SK-N-SH (cell line): ENCODE results near the gene TTC7B. TPM values are rescaled to one million over a fixed set of nuclear protein-coding genes. Genes with fewer than 3 reads are reported as not detected.

Experiments
- CTCF ChIA-PET: fragments of 300-600, 350-600 bp; formaldehyde crosslinking; extraction: SDS; loops from one replicate; lab custom pipeline; 2021; lab: Yijun Ruan, JAX
- POLR2A ChIA-PET: fragments of 350-600 bp; sonication (Branson Sonifier 250); formaldehyde crosslinking; extraction: SDS; loops from one replicate; lab custom pipeline; 2020; ENCODE audit warnings: antibody characterized with exemption, inconsistent platforms; lab: Yijun Ruan, JAX
- DNase-seq: peaks from one replicate; pipeline ENCODE4 v3.0.0; 2012
- H2AFZ ChIP-seq: fragments of 200-600 bp; sonication (generic); 2 replicates; pipeline ENCODE4 v1.8.1; 2016; ENCODE audit warnings: antibody characterized with exemption, mild to moderate bottlenecking, low read depth
- H3F3A ChIP-seq: fragments of 200-600 bp; sonication (generic); replicated peaks from 2 replicates; pipeline ENCODE3; 2016; ENCODE audit warnings: antibody characterized with exemption, mild to moderate bottlenecking; ENCODE audit not compliant: insufficient read depth
- H3K27ac ChIP-seq, 2 experiments: fragments of 200-500 bp in 1 of 2; fragments of 200-600 bp in 1 of 2; sonication (Bioruptor generic) in 1 of 2; sonication (generic), shearing (Covaris generic) in 1 of 2; 2 replicates each; pipeline versions ENCODE4 v1.5.1 to v1.6.1; 2014 to 2016; ENCODE audit warnings: low read depth in 2 of 2, inconsistent platforms in 1 of 2, low read length in 1 of 2, mild to moderate bottlenecking in 1 of 2, mixed read lengths in 1 of 2
- H3K27me3 ChIP-seq: fragments of 200-600 bp; sonication (generic), shearing (Covaris generic); 2 replicates; pipeline ENCODE4 v1.6.1; 2016; ENCODE audit warnings: mixed run types; ENCODE audit not compliant: insufficient read depth
- H3K36me3 ChIP-seq, 2 experiments: fragments of 200-500 bp in 1 of 2; fragments of 200-600 bp in 1 of 2; sonication (Bioruptor generic) in 1 of 2; sonication (generic) in 1 of 2; replicated peaks in 1 of 2; 2 replicates each; pipeline versions ENCODE3 to v1.5.1; 2014 to 2016; ENCODE audit warnings: low read length in 1 of 2, mild to moderate bottlenecking in 1 of 2; ENCODE audit not compliant: insufficient read depth in 2 of 2, control insufficient read depth in 1 of 2
- H3K4me1 ChIP-seq, 2 experiments: fragments of 200-500 bp in 1 of 2; fragments of 200-600 bp in 1 of 2; sonication (Bioruptor generic) in 1 of 2; sonication (generic), shearing (Covaris generic) in 1 of 2; 2 replicates each; pipeline versions ENCODE4 v1.5.1 to v1.6.1; 2014 to 2016; ENCODE audit warnings: low read depth in 1 of 2, low read length in 1 of 2, mixed run types in 1 of 2; ENCODE audit not compliant: insufficient read depth in 2 of 2, control insufficient read depth in 1 of 2
- H3K4me2 ChIP-seq: fragments of 200-600 bp; sonication (generic), shearing (Covaris generic); 2 replicates; pipeline ENCODE4 v1.6.1; 2017; ENCODE audit warnings: mixed run types
- H3K4me3 ChIP-seq, 2 experiments: fragments of 200-500 bp in 1 of 2; fragments of 200-600 bp in 1 of 2; sonication (Bioruptor generic) in 1 of 2; sonication (generic), shearing (Covaris generic) in 1 of 2; 2 replicates each; pipeline versions ENCODE4 v1.5.1 to v1.8.1; 2014 to 2016; ENCODE audit warnings: low read depth in 2 of 2, inconsistent platforms in 1 of 2, low read length in 1 of 2, mild to moderate bottlenecking in 1 of 2, mixed read lengths in 1 of 2, moderate library complexity in 1 of 2
- H3K79me2 ChIP-seq: fragments of 200-600 bp; sonication (generic); 2 replicates; pipeline ENCODE4 v1.8.1; 2017; ENCODE audit warnings: mild to moderate bottlenecking; ENCODE audit not compliant: insufficient read depth
- H3K9ac ChIP-seq: fragments of 200-600 bp; sonication (generic); 2 replicates; pipeline ENCODE4 v1.6.1; 2017; ENCODE audit warnings: mixed run types
- H3K9me2 ChIP-seq: fragments of 200-600 bp; sonication (generic); 2 replicates; pipeline ENCODE4 v1.6.1; 2017; ENCODE audit warnings: mixed run types
- H3K9me3 ChIP-seq: fragments of 200-600 bp; sonication (generic); 2 replicates; pipeline ENCODE4 v1.6.1; 2017; ENCODE audit warnings: mixed run types, mild to moderate bottlenecking, moderate library complexity
- H4K20me1 ChIP-seq: fragments of 200-600 bp; sonication (generic); 2 replicates; pipeline ENCODE4 v1.6.1; 2017; ENCODE audit warnings: mild to moderate bottlenecking, mixed run types; ENCODE audit not compliant: insufficient read depth
- ELF1 ChIP-seq: IDR thresholded peaks from 2 replicates; pipeline ENCODE4 v1.4.0; 2012
- FOSL2 ChIP-seq: IDR thresholded peaks from 2 replicates; pipeline ENCODE4 v1.4.0; 2012; ENCODE audit warnings: low read depth, mild to moderate bottlenecking, moderate library complexity, borderline replicate concordance
- FOXJ3 ChIP-seq: sonication (generic); formaldehyde crosslinking; IDR thresholded peaks from 2 replicates; pipeline ENCODE4 v1.5.1; 2020; ENCODE audit warnings: mild to moderate bottlenecking, missing genetic modification reagents
- FOXM1 ChIP-seq: IDR thresholded peaks from 2 replicates; pipeline ENCODE4 v1.4.0; 2012; ENCODE audit warnings: low read depth, mild to moderate bottlenecking
- GABPA ChIP-seq: IDR thresholded peaks from 2 replicates; pipeline ENCODE4 v1.4.0; 2012; ENCODE audit warnings: low read depth, mild to moderate bottlenecking
- GATA2 ChIP-seq: sonication (generic); formaldehyde crosslinking; IDR thresholded peaks from 2 replicates; pipeline ENCODE4 v1.5.0; 2020; ENCODE audit warnings: mild to moderate bottlenecking, missing genetic modification reagents
- JUND ChIP-seq: IDR thresholded peaks from 2 replicates; pipeline ENCODE4 v1.4.0; 2012
- MEF2A ChIP-seq: IDR thresholded peaks from 2 replicates; pipeline ENCODE4 v1.4.0; 2012; ENCODE audit warnings: low read depth, borderline replicate concordance
- MXI1 ChIP-seq: IDR thresholded peaks from 2 replicates; pipeline ENCODE4 v1.6.1; 2012; ENCODE audit warnings: mild to moderate bottlenecking, low read depth, low read length, improper control_type of control experiment
- NFIC ChIP-seq: IDR thresholded peaks from 2 replicates; pipeline ENCODE4 v1.4.0; 2012; ENCODE audit warnings: borderline replicate concordance
- NRF1 ChIP-seq: IDR thresholded peaks from 2 replicates; pipeline ENCODE4 v1.6.1; 2012; ENCODE audit warnings: low read depth, mild to moderate bottlenecking, low read length
- POLR2AphosphoS5 ChIP-seq: IDR thresholded peaks from 2 replicates; pipeline ENCODE4 v1.6.1; 2012; ENCODE audit warnings: low read depth, low read length
- RAD21 ChIP-seq: IDR thresholded peaks from 2 replicates; pipeline ENCODE4 v1.6.1; 2012; ENCODE audit warnings: mild to moderate bottlenecking, low read length
- RCOR1 ChIP-seq: fragments of 150-350 bp; IDR thresholded peaks from 2 replicates; pipeline ENCODE4 v1.6.1; 2017; ENCODE audit warnings: antibody characterized with exemption, low read length
- RFX5 ChIP-seq: IDR thresholded peaks from 2 replicates; pipeline ENCODE4 v1.6.1; 2012; ENCODE audit warnings: mild to moderate bottlenecking, improper control_type of control experiment, low read length
- SIN3A ChIP-seq: IDR thresholded peaks from 2 replicates; pipeline ENCODE4 v1.6.1; 2012; ENCODE audit warnings: low read depth, mild to moderate bottlenecking, low read length, moderate library complexity, borderline replicate concordance
- WGBS: methylation state at CpG from one replicate; pipeline ENCODE4 v1.1.6; 2017; ENCODE audit warnings: low lambda C conversion rate; 5-methylcytosine and 5-hydroxymethylcytosine counted together
- polyA plus RNA-seq, 3 experiments: library from polyadenylated mRNA; depleted of rRNA; stranded (reverse); fragments of >200 nt; gene quantifications; 2 replicates each; pipeline ENCODE4 v1.2.3, GENCODE V29; 2012
- TF ChIP-seq, protein P1 (sequence below): IDR thresholded peaks from 2 replicates; pipeline ENCODE4 v1.4.0; 2012; ENCODE audit warnings: low read depth, borderline replicate concordance
- TF ChIP-seq, protein P2 (sequence below): fragments of 150-350 bp; IDR thresholded peaks from 2 replicates; pipeline ENCODE4 v1.6.1; 2016; ENCODE audit warnings: mild to moderate bottlenecking, low read depth, low read length
- TF ChIP-seq, protein P3 (sequence below): IDR thresholded peaks from 2 replicates; pipeline ENCODE4 v1.6.1; 2012; ENCODE audit warnings: mild to moderate bottlenecking, low read depth, low read length, moderate library complexity

TTC7B gene
- polyA plus RNA-seq, 1 of the 3 experiments (the other 2 are of a cell fraction): 43.1 TPM

DNA sequence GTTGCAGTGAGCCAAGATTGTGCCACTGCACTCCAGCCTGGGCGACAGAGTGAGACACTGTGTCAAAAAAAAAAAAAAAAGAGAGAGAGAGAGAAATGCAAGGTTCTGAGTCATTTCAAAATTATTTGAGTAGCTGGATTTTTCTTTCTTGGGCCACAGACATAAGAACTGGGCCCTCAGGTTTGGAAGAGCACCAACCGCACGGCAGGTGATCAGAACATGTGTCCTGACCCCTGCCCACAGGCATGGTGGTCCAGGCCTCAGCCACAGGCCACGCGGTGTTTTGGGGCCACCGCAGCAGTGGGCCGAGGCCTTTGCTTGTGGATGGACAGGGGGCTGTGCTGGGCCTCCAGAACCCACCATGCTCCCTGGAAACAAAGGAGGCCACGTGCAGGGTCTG lies 292.7 kb downstream of the TTC7B start:
- Histone ChIP-seq H3K79me2 (no peaks in the 10 kb centered on the region), H3K9me2 (no peaks in the 10 kb centered on the region), H3K27me3 (no peaks in the 10 kb centered on the region), H3K4me3 (no peak overlapping the region), H3K9ac (no peak overlapping the region), H3K4me1 (peaks cover 20 to 33% of the 10 kb centered on the region in 2 experiments; a peak in 3 of 4 replicates), H3K36me3 (no peaks in the 10 kb centered on the region), H3K27ac (peak overlapping the region in 1 of 2 experiments; percentile 0; a peak in 1 of 4 replicates), H3K4me2 (peak overlapping the region; percentile 68), H2AFZ (no peak overlapping the region), H4K20me1 (no peaks in the 10 kb centered on the region), H3K9me3 (no peaks in the 10 kb centered on the region), H3F3A (no peaks in the 10 kb centered on the region)
- TF ChIP-seq ELF1 (no peak), JUND (peak; percentile 57), FOXJ3 (CRISPR knock-in tag) (no peak), GABPA (no peak), NFIC (0 out of 2 replicates have a peak, but pooled peaks have one; percentile 16), RAD21 (no peak), FOSL2 (peak; percentile 46; the same call in 1 of the 2 replicates), GATA2 (CRISPR knock-in tag) (no peak)
- TF ChIP-seq, protein P1, sequence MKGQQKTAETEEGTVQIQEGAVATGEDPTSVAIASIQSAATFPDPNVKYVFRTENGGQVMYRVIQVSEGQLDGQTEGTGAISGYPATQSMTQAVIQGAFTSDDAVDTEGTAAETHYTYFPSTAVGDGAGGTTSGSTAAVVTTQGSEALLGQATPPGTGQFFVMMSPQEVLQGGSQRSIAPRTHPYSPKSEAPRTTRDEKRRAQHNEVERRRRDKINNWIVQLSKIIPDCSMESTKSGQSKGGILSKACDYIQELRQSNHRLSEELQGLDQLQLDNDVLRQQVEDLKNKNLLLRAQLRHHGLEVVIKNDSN: no peak
- DNase-seq: no peak
- 64% methylated on average over 5 of the region's 8 CpGs for WGBS
- POLR2A ChIA-PET: interaction anchor here (1.8 kb wide), 1 partner anchor 69 kb away, joined by 9 read pairs; no protein-coding TSS in a partner anchor
- CTCF ChIA-PET: interaction anchor here (0.7 to 3.6 kb wide), 9 partner anchors 12 to 235 kb away, joined by 3 to 21 read pairs (median 4); no protein-coding TSS in a partner anchor

DNA sequence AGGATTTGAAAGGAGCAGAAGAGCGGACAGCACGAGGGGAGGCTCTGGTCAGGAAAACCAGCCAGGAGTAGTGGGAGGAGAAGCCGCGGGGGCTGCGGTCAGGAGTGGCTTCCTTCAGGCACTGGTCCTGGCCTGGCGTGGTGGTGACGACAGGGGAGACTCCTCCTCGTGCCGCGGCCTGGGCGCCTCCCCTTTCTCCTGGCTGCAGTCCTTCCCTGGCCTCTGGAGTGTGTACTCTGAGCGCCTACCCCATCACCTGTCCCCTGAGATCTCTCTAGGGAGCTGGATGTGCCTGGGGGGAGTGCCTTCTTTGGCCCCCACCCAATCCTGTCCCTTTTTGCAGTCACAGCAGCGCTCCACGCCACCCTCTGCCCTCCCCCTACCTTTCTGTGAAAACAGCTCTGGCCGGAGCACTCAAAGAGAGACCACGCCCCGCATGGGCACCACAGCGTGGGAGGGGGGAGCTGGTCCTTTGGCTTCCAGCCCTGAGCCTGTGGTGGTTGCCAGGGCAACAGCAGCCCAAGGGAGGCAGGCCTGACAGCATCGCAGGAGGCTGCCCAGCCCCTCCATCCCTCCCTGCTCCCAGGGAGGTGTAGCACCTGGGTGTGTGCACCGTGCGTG lies 293.5 kb downstream of the TTC7B start:
- Histone ChIP-seq H3K4me2 (peak overlapping the region; percentile 68), H3K4me3 (peak overlapping the region in 1 of 2 experiments; percentile 19; a peak in 2 of 4 replicates), H3F3A (no peaks in the 10 kb centered on the region), H3K4me1 (peaks cover 20 to 41% of the 10 kb centered on the region in 2 experiments; a peak in 3 of 4 replicates), H3K36me3 (no peaks in the 10 kb centered on the region), H3K27ac (peak overlapping the region; percentile 18 to 86; a peak in 3 of 4 replicates), H3K79me2 (no peaks in the 10 kb centered on the region), H3K9me3 (no peaks in the 10 kb centered on the region), H3K9me2 (no peaks in the 10 kb centered on the region), H2AFZ (peak overlapping the region; percentile 11; the same call in 1 of the 2 replicates), H3K27me3 (no peaks in the 10 kb centered on the region), H4K20me1 (no peaks in the 10 kb centered on the region), H3K9ac (no peak overlapping the region)
- ChIA-PET CTCF (interaction anchor here (0.8 to 3.6 kb wide), 12 partner anchors 9 to 236 kb away, joined by 3 to 21 read pairs (median 4); no protein-coding TSS in a partner anchor), POLR2A (interaction anchor here (0.6 to 2.3 kb wide), 16 partner anchors 9 to 236 kb away, joined by 3 to 14 read pairs (median 4); no protein-coding TSS in a partner anchor)
- peak; percentile 93 for DNase-seq
- 30% methylated on average over 10 of the region's 21 CpGs for WGBS
- TF ChIP-seq, protein P1: no peak
- TF ChIP-seq GATA2 (CRISPR knock-in tag): no peak
- TF ChIP-seq RCOR1: no peak; the same call in 1 of the 2 replicates
- TF ChIP-seq, protein P2, sequence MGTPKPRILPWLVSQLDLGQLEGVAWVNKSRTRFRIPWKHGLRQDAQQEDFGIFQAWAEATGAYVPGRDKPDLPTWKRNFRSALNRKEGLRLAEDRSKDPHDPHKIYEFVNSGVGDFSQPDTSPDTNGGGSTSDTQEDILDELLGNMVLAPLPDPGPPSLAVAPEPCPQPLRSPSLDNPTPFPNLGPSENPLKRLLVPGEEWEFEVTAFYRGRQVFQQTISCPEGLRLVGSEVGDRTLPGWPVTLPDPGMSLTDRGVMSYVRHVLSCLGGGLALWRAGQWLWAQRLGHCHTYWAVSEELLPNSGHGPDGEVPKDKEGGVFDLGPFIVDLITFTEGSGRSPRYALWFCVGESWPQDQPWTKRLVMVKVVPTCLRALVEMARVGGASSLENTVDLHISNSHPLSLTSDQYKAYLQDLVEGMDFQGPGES: no peak
- TF ChIP-seq MEF2A: no peak
- TF ChIP-seq NRF1: no peak
- peak; percentile 31; the same call in 1 of the 2 replicates for TF ChIP-seq POLR2AphosphoS5
- TF ChIP-seq, protein P3, sequence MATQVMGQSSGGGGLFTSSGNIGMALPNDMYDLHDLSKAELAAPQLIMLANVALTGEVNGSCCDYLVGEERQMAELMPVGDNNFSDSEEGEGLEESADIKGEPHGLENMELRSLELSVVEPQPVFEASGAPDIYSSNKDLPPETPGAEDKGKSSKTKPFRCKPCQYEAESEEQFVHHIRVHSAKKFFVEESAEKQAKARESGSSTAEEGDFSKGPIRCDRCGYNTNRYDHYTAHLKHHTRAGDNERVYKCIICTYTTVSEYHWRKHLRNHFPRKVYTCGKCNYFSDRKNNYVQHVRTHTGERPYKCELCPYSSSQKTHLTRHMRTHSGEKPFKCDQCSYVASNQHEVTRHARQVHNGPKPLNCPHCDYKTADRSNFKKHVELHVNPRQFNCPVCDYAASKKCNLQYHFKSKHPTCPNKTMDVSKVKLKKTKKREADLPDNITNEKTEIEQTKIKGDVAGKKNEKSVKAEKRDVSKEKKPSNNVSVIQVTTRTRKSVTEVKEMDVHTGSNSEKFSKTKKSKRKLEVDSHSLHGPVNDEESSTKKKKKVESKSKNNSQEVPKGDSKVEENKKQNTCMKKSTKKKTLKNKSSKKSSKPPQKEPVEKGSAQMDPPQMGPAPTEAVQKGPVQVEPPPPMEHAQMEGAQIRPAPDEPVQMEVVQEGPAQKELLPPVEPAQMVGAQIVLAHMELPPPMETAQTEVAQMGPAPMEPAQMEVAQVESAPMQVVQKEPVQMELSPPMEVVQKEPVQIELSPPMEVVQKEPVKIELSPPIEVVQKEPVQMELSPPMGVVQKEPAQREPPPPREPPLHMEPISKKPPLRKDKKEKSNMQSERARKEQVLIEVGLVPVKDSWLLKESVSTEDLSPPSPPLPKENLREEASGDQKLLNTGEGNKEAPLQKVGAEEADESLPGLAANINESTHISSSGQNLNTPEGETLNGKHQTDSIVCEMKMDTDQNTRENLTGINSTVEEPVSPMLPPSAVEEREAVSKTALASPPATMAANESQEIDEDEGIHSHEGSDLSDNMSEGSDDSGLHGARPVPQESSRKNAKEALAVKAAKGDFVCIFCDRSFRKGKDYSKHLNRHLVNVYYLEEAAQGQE: no peak
- no peak for TF ChIP-seq FOXM1
- no peak for TF ChIP-seq FOXJ3 (CRISPR knock-in tag)
- no peak for TF ChIP-seq SIN3A
- TF ChIP-seq NFIC: peak; percentile 70; the same call in 1 of the 2 replicates
- TF ChIP-seq MXI1: peak; percentile 46; the same call in 1 of the 2 replicates
- no peak for TF ChIP-seq RFX5
